Left ventricle myocardium inferior (tissue), 1 donor: ENCODE results near the gene IGDCC3. TPM values are rescaled to one million over a fixed set of nuclear protein-coding genes. Genes with fewer than 3 reads are reported as not detected.

Source experiments
- DNase-seq: peaks from one replicate; pipeline ENCODE4 v3.0.0-alpha.2; 2020
- H3K27ac ChIP-seq: fragments of 200-600 bp; replicated peaks from 2 replicates; pipeline ENCODE4 v1.8.0; 2021
- H3K27me3 ChIP-seq: fragments of 200-600 bp; 2 replicates; pipeline ENCODE4 v1.8.0; 2021; ENCODE audit warnings: low read depth
- H3K36me3 ChIP-seq: fragments of 200-600 bp; 2 replicates; pipeline ENCODE4 v1.8.0; 2021
- H3K4me1 ChIP-seq: fragments of 200-600 bp; 2 replicates; pipeline ENCODE4 v1.8.0; 2021
- H3K4me3 ChIP-seq: fragments of 200-600 bp; 2 replicates; pipeline ENCODE4 v1.8.0; 2021; ENCODE audit warnings: mild to moderate bottlenecking, moderate library complexity
- H3K9me3 ChIP-seq: fragments of 200-600 bp; replicated peaks from 2 replicates; pipeline ENCODE4 v1.8.0; 2021
- intact Hi-C: fragments of 100-400 bp; cut with micrococcal nuclease; formaldehyde crosslinking; loops from one replicate; pipeline ENCODE4 v1.11.0; 2022
- total RNA-seq: library from RNA; stranded (reverse); fragmentation: NEBNext Ultra II Directional; extraction: Animal tissue kit (Norgen Biotek cat#: 25700); gene quantifications from one replicate; pipeline ENCODE4 v1.2.1, GENCODE V29; 2021
- TF ChIP-seq, protein P1 (sequence below): fragments of 200-600 bp; IDR thresholded peaks from 2 replicates; pipeline ENCODE4 v1.8.0; 2021; ENCODE audit warnings: antibody characterized with exemption, mild to moderate bottlenecking, borderline replicate concordance
- donor health status: DM: no; HTN: yes; CAD: no; lungs with severe emphysema.

IGDCC3 gene
- total RNA-seq, 1 donor from 2014 or later = 0.16 TPM

DNA sequence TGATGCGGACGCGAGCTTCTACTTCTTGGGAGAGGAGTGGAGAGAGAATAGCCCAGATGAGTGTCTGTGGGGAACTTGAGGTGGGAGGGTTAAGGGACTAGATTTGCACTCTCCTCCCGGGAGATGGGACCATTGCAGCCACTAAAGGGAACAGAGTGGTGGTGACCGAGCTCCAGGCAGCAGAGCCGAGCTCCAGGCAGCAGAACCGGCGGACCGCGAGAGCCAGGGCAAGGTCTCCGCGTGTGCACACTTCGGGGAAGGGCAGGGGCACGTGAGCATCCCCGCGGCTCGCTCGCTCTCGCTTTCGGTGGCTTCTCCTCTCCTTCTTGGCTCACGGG, 1.1 kb downstream of the IGDCC3 start:
- H3K4me1 ChIP-seq = peaks cover 24% of the 10 kb centered on the region
- H3K27ac ChIP-seq = no peak overlapping the region
- DNase-seq = no peak
- peak overlapping the region; percentile 73 for H3K4me3 ChIP-seq
- intact Hi-C loops = loop anchor here (5.0 kb wide), 1 partner anchor 54 kb away; no protein-coding TSS in a partner anchor
- TF ChIP-seq, protein P1, sequence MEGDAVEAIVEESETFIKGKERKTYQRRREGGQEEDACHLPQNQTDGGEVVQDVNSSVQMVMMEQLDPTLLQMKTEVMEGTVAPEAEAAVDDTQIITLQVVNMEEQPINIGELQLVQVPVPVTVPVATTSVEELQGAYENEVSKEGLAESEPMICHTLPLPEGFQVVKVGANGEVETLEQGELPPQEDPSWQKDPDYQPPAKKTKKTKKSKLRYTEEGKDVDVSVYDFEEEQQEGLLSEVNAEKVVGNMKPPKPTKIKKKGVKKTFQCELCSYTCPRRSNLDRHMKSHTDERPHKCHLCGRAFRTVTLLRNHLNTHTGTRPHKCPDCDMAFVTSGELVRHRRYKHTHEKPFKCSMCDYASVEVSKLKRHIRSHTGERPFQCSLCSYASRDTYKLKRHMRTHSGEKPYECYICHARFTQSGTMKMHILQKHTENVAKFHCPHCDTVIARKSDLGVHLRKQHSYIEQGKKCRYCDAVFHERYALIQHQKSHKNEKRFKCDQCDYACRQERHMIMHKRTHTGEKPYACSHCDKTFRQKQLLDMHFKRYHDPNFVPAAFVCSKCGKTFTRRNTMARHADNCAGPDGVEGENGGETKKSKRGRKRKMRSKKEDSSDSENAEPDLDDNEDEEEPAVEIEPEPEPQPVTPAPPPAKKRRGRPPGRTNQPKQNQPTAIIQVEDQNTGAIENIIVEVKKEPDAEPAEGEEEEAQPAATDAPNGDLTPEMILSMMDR = no peak
- no peaks in the 10 kb centered on the region for H3K9me3 ChIP-seq
- H3K36me3 ChIP-seq = no peaks in the 10 kb centered on the region
- peaks cover 83% of the 10 kb centered on the region for H3K27me3 ChIP-seq

DNA sequence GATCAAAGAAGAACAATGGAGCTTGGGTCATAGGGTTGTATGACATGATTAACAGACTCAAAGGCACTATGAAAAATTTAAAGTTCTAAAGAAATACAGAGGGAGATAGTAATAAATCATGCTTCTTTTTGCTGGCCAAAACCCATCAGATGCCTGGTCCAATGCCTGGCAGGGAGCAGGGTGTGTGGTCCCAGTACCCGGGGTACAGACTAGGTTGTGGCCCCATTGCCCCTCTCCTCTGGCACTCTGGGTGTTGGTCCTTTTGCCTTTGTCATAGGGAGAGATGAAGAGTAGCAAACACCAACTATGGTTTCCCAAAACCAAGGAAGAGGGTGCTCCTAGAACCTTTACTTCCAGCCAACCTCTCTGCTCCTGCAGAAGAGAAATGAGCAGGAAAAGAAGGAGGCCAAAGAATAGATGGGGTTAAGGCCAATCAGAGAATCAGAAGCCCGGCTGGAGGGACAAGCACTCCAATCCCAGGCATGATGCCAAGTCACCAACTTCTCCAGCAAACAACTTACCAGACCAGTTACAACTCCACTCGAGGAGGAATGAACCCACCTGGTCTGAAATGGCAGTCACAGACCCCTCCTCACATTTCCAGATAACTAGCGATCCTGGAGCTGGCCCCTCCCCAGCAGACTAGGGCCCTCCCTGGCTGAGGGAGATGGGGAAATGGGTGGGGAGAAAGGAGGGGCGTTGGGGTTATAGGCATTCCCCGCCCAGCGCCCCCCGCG, 1.8 kb downstream of the IGDCC3 start:
- intact Hi-C loops = loop anchor here (5.0 kb wide), 1 partner anchor 54 kb away; no protein-coding TSS in a partner anchor
- H3K4me1 ChIP-seq = peaks cover 24% of the 10 kb centered on the region
- H3K36me3 ChIP-seq = no peaks in the 10 kb centered on the region
- TF ChIP-seq, protein P1 = no peak
- no peak overlapping the region for H3K27ac ChIP-seq
- DNase-seq = no peak
- H3K9me3 ChIP-seq = no peaks in the 10 kb centered on the region
- H3K4me3 ChIP-seq = peak overlapping the region; percentile 73
- H3K27me3 ChIP-seq = peaks cover 89% of the 10 kb centered on the region

DNA sequence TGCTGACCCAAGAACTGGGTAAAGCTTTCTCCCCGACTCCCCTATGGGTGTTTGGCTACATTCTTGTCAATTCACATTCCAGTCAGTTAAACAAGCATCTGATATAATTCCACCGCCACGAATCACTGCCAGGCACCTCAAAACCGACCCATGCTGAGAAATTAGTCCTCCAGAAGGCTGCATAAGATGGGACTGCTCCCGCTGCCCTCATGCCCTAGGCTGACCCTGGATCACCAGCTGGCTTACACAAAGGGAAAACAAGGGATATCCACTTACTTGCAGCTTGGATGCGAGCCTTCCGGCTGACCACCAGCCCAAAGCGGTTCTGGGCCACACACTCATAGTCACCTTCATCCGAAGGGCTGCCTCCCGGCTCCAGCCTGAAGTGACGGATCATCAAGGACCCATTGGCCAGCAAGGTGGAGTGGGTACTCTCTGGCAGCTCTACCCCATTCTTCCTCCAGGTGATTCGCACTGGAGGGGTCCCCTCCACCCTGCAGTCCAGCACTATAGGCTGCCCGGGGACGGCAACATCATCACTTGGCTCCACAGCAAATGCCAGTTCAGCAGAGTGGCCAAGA, 2.9 kb downstream of the IGDCC3 start:
- DNase-seq = no peak
- Histone ChIP-seq H3K4me1 (peaks cover 24% of the 10 kb centered on the region), H3K36me3 (no peaks in the 10 kb centered on the region), H3K27ac (no peak overlapping the region), H3K4me3 (no peak overlapping the region), H3K9me3 (no peaks in the 10 kb centered on the region), H3K27me3 (peaks cover 91% of the 10 kb centered on the region)
- TF ChIP-seq, protein P1 = no peak
- intact Hi-C loops = loop anchor here (5.0 kb wide), 1 partner anchor 53 kb away; no protein-coding TSS in a partner anchor

DNA sequence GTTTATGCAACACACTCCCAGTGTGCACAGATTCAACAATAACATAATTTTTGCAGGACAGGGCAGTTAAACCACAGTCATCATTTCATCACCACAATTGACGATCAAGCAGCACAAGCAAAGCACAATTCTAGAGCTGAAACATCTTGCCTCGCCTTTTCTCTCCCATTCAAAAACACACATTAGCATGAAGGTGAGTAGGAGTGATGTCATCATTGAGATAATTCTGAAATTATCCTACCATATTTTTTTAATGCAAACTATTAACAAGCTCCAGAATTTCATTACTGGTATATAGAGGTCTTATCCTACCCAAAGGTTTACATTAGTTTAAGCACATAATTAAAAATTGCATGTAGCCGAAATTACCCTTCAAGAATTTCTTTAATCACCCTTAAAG, 3.5 kb downstream of the IGDCC3 start:
- intact Hi-C loops = no loop called here
- H3K27ac ChIP-seq = no peak overlapping the region
- H3K4me1 ChIP-seq = peaks cover 24% of the 10 kb centered on the region
- no peak overlapping the region for H3K4me3 ChIP-seq
- H3K27me3 ChIP-seq = peaks cover 85% of the 10 kb centered on the region
- no peak for DNase-seq
- TF ChIP-seq, protein P1 = no peak
- H3K9me3 ChIP-seq = no peaks in the 10 kb centered on the region
- H3K36me3 ChIP-seq = no peaks in the 10 kb centered on the region

DNA sequence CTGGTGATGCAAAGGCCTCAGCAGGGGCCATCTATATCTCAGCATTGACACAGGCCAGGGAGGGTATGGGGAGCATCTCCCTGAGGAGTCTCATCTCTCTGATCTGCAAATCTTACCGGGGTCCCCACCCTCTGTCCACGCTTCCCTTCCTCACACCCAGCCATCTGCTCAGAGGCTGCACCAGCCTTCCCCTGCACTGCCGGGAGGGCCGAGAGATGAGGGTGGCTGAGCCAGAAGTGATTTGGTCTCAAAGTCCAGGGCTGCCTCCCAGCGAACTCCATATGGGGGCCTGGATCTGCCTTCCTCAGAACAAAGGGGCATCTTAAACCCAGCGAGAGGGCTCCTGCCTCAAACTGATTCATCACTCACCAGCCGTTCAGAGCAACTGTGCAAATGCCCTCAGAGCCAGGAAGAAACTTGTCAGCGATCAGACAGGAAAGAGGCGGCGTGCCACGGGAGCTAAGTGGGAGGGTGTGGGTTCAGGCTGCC, 4.6 kb downstream of the IGDCC3 start:
- H3K27me3 ChIP-seq = peaks cover 74% of the 10 kb centered on the region
- no peak overlapping the region for H3K27ac ChIP-seq
- DNase-seq = no peak
- H3K9me3 ChIP-seq = no peaks in the 10 kb centered on the region
- H3K36me3 ChIP-seq = no peaks in the 10 kb centered on the region
- TF ChIP-seq, protein P1 = no peak
- H3K4me1 ChIP-seq = peaks cover 25% of the 10 kb centered on the region
- no peak overlapping the region for H3K4me3 ChIP-seq
- intact Hi-C loops = no loop called here
